Measurements from ENCODE around the gene RXRA.

- no peak for TF ChIP-seq POLR2A (IDR thresholded peaks at IDR 0.05)
- TF ChIP-seq CTCF (IDR thresholded peaks at IDR 0.05): no peak
Measured at GRCh38 chr9:134418354-134418753, 92.1 kb downstream of the RXRA start.

Data from thyroid gland (tissue), 4 donors.